ENCODE results near the gene WDR72. TPM values are rescaled to one million over a fixed set of nuclear protein-coding genes. Genes with fewer than 3 reads are reported as not detected.

The WDR72 gene
- total and polyA plus RNA-seq, 2 of the 13 experiments (the other 11 are each of a cell fraction or from before 2014, with no cell fraction given) = 0.21 to 0.60 TPM

DNA sequence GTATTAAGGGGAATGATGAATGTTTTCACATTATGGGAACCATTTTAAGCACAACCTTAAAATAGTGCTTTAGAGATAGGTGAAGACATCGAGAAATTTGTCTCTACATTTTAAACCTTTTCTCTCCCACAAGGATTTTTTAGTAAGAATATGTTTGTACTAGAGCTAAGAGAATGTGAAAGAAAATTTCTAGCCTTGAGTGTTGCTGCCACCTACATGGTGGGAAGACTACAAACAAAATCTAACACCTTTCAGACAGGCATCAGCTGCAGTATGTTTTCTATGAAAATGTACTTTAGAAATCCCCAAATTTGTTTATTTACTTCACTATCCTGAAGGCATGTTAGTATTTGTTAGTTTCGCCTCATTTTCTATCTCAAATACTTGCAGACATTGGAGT lies 247.4 kb downstream of the WDR72 start:
- TF ChIP-seq CTCF (CRISPR knock-in tag; IDR thresholded peaks at IDR 0.05) = peak; percentile 43
- TF ChIP-seq RAD21 (CRISPR knock-in tag; IDR thresholded peaks at IDR 0.05) = 0 out of 2 replicates have a peak, but pooled peaks have one; percentile 43
- TF ChIP-seq CSRNP2 (CRISPR knock-in tag; conservative IDR thresholded peaks at IDR 0.05; ENCODE audit: low read depth) = no peak
- TF ChIP-seq, protein P1, sequence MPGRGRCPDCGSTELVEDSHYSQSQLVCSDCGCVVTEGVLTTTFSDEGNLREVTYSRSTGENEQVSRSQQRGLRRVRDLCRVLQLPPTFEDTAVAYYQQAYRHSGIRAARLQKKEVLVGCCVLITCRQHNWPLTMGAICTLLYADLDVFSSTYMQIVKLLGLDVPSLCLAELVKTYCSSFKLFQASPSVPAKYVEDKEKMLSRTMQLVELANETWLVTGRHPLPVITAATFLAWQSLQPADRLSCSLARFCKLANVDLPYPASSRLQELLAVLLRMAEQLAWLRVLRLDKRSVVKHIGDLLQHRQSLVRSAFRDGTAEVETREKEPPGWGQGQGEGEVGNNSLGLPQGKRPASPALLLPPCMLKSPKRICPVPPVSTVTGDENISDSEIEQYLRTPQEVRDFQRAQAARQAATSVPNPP (CRISPR knock-in tag; IDR thresholded peaks at IDR 0.05) = no peak
- TF ChIP-seq STAG1 (CRISPR knock-in tag; IDR thresholded peaks at IDR 0.05) = peak; percentile 74
- TF ChIP-seq ZNF496 (CRISPR knock-in tag; IDR thresholded peaks at IDR 0.05; ENCODE audit: insufficient replicate concordance) = no peak
- TF ChIP-seq SMC3 (IDR thresholded peaks at IDR 0.05; ENCODE audit: low read length) = peak; percentile 54
- no peak overlapping the region for H3K4me2 ChIP-seq (ENCODE audit: low read depth, low read length)
- WGBS (ENCODE audit: low lambda C conversion rate) = 82% methylated on average over 2 of the region's 2 CpGs
- no peaks in the 10 kb centered on the region for H3K27me3 ChIP-seq (ENCODE audit: control insufficient read depth in 1 of 2, insufficient read depth in 2 of 2, low read length in 2 of 2)
- H3K9me3 ChIP-seq (ENCODE audit: low read length) = no peaks in the 10 kb centered on the region
- H3K4me3 ChIP-seq (replicated peaks in 1 of 3; ENCODE audit: insufficient read depth in 1 of 3, low read depth in 2 of 3, low read length in 3 of 3) = no peak overlapping the region
- DNase-seq (ENCODE audit: low spot score) = peak; percentile 22
- in situ Hi-C loops (cut with HindIII; ENCODE audit: extremely low pct_ligation_motif_present, low pct_unique_long_range_greater_than_20kb) = no loop called here
- ChIA-PET CTCF (ENCODE audit: low intra/inter-chr PET ratio, low total read pairs) (no interaction called here), POLR2A (interaction anchor here (1.1 kb wide), 1 partner anchor 57 kb away, joined by 3 read pairs; no protein-coding TSS in a partner anchor)
- no peak for FAIRE-seq
- H3K9ac ChIP-seq (ENCODE audit: insufficient read depth, low read depth, low read length) = no peak overlapping the region
- no peaks in the 10 kb centered on the region for H4K20me1 ChIP-seq (ENCODE audit: insufficient read depth, low read length)
- H3K79me2 ChIP-seq (ENCODE audit: insufficient read depth, low read length) = no peaks in the 10 kb centered on the region
- intact Hi-C loops (cut with micrococcal nuclease; ENCODE audit: unreplicated experiment) = loop anchor here (1.0 kb wide), 1 partner anchor 732 kb away; no protein-coding TSS in a partner anchor
- BruUV-seq (replicated peaks) = no TSS peak
- ATAC-seq = 0 out of 3 replicates have a peak, but pooled peaks have one; percentile 42
- peaks cover 27% of the 10 kb centered on the region for H3K4me1 ChIP-seq (ENCODE audit: insufficient read depth, low read length)
- no peaks in the 10 kb centered on the region for H3K36me3 ChIP-seq (replicated peaks in 1 of 2; ENCODE audit: control insufficient read depth in 1 of 2, insufficient read depth in 2 of 2, low read length in 2 of 2)
- no peak overlapping the region for H3K27ac ChIP-seq (ENCODE audit: extremely low read length, insufficient read depth, low read length)
- H2AFZ ChIP-seq (ENCODE audit: low read length) = no peak overlapping the region

Measured in HepG2 (cell line).